T-helper 2 cell treated with Interferon-gamma antibody and Interleukin-4, amounts not matched to agents 5 μg/mL and 100 μg/mL, for 36 hours (primary cell): ENCODE data around the gene MED16.
"Not testable (repeated sequence)": the region's sequence is repeated elsewhere in the genome, so short reads cannot be mapped to it uniquely, and the experiment has no call there.

Experiments
- DNase-seq: peaks from one replicate; pipeline ENCODE4 v3.0.0; 2021; ENCODE audit warnings: low spot score
- H3K27ac Mint-ChIP-seq: one replicate; pipeline ENCODE4 v1.8.0; 2021; ENCODE audit warnings: mild to moderate bottlenecking, mixed read lengths
- H3K27me3 Mint-ChIP-seq: one replicate; pipeline ENCODE4 v1.8.0; 2021; ENCODE audit warnings: low read depth, mixed read lengths
- H3K36me3 Mint-ChIP-seq: one replicate; pipeline ENCODE4 v1.8.0; 2021; ENCODE audit warnings: low read depth, mixed read lengths
- H3K4me1 Mint-ChIP-seq: one replicate; pipeline ENCODE4 v1.8.0; 2021; ENCODE audit warnings: low read depth, mixed read lengths
- H3K4me3 Mint-ChIP-seq: one replicate; pipeline ENCODE4 v1.8.0; 2022; ENCODE audit warnings: mild to moderate bottlenecking, moderate library complexity, mixed read lengths
- H3K9me3 Mint-ChIP-seq: one replicate; pipeline ENCODE4 v1.8.0; 2021; ENCODE audit warnings: mixed read lengths

The MED16 gene

GRCh38 chr19:823565-824121 lies 69.3 kb downstream of the MED16 start:
- no peak overlapping the region for H3K27ac Mint-ChIP-seq
- no peaks in the 10 kb centered on the region for H3K9me3 Mint-ChIP-seq
- H3K27me3 Mint-ChIP-seq, result peaks cover 28% of the 10 kb centered on the region
- no peaks in the 10 kb centered on the region for H3K4me1 Mint-ChIP-seq
- no peak for DNase-seq
- no peak overlapping the region for H3K4me3 Mint-ChIP-seq
- no peaks in the 10 kb centered on the region for H3K36me3 Mint-ChIP-seq

DNA sequence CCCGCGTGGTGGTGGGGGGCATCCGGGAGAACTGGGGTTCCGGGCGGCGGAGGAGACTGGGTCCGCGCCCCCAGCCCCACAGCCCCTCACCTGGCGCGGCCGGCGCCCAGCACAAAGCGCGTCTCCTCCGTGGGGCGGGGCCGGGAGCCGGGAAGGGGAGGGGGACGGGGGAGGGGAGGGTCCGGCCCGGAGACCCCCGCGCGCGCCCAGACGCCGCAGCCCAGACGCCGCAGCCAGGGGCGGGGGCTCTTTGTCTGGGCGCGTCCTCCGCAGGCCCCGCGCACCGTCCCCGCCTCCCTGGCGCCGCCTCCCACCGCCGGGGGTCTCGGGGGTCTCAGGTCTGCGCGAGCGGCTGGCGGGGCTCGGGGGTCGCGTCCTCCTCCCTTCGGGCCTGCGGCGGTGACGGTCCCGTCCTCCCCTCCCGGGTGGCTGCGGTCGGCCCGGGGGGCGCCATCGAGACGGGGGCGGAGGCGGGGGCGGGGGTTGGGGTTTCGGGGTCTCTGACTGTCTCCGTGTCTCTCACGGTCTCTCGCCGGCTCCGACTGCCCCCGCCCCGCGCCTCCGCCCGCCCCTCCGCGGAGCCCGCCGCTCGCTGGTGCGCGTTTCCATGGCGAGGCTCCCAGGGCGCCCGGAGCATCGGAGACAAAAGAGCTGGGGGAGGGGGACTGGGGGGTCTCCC lies 71.0 kb downstream of the MED16 start, which contains the start of gene PLPPR3:
Gene PLPPR3 (minus strand): TSS at position 131 of the 679 bp plus-strand sequence. CDS start 396 bp downstream, outside the sequence.
- H3K4me1 Mint-ChIP-seq, result no peaks in the 10 kb centered on the region
- H3K4me3 Mint-ChIP-seq, result no peak within 1 kb of the TSS
- no peak for DNase-seq
- peaks cover under 1% of the 10 kb centered on the region for H3K36me3 Mint-ChIP-seq
- peaks cover 1% of the 10 kb centered on the region for H3K9me3 Mint-ChIP-seq
- H3K27me3 Mint-ChIP-seq, result peaks cover 28% of the 10 kb centered on the region
- H3K27ac Mint-ChIP-seq, result no peak within 1 kb of the TSS

- no peak for DNase-seq
- Mint-ChIP-seq H3K27me3 (peaks cover 28% of the 10 kb centered on the region), H3K27ac (no peak overlapping the region), H3K9me3 (peaks cover 7% of the 10 kb centered on the region), H3K36me3 (peaks cover 6% of the 10 kb centered on the region), H3K4me1 (no peaks in the 10 kb centered on the region), H3K4me3 (no peak overlapping the region)
These were observed 71.7 kb downstream of the MED16 start for GRCh38 chr19:821231-821824.

- H3K9me3 Mint-ChIP-seq, H3K27ac Mint-ChIP-seq, DNase-seq, H3K4me3 Mint-ChIP-seq, H3K4me1 Mint-ChIP-seq: not testable (repeated sequence)
- Mint-ChIP-seq H3K36me3 (peaks cover 12% of the 10 kb centered on the region), H3K27me3 (peaks cover 28% of the 10 kb centered on the region)
These were observed 72.8 kb downstream of the MED16 start for GRCh38 chr19:820212-820611.
